ENCODE data around the gene SPPL3.
"Not testable (repeated sequence)": the region's sequence is repeated elsewhere in the genome, so short reads cannot be mapped to it uniquely, and the experiment has no call there.

The SPPL3 gene

GRCh38 chr12:120921637-120922036 is 17.5 kb upstream of the SPPL3 start:
- no peak for DNase-seq (ENCODE audit: low read depth, low spot score)

- DNase-seq (ENCODE audit: low read depth, low spot score): no peak
Measured at GRCh38 chr12:120920178-120920577, 16.0 kb upstream of the SPPL3 start.

- DNase-seq (ENCODE audit: low read depth, low spot score): no peak
Measured at GRCh38 chr12:120917748-120918147, 13.6 kb upstream of the SPPL3 start.

- no peak for DNase-seq (ENCODE audit: low read depth, low spot score)
Measured at GRCh38 chr12:120916561-120916960, 12.4 kb upstream of the SPPL3 start.

GRCh38 chr12:120914794-120915193 is 10.6 kb upstream of the SPPL3 start:
- no peak for DNase-seq (ENCODE audit: low read depth, low spot score)

- DNase-seq (ENCODE audit: low read depth, low spot score): no peak
Measured at GRCh38 chr12:120909633-120910298, 5.6 kb upstream of the SPPL3 start.

- no peak for DNase-seq (ENCODE audit: low read depth, low spot score)
Measured at GRCh38 chr12:120905856-120906384, 1.8 kb upstream of the SPPL3 start.

GRCh38 chr12:120903412-120904196 is 554 bp downstream of the SPPL3 start:
- DNase-seq (ENCODE audit: low read depth, low spot score): no peak

GRCh38 chr12:120902846-120903411 is 1.2 kb downstream of the SPPL3 start:
- no peak for DNase-seq (ENCODE audit: low read depth, low spot score)

GRCh38 chr12:120901818-120902217 is 2.3 kb downstream of the SPPL3 start:
- DNase-seq (ENCODE audit: low read depth, low spot score): no peak

- DNase-seq (ENCODE audit: low read depth, low spot score): not testable (repeated sequence)
Measured at GRCh38 chr12:120901101-120901500, 3.1 kb downstream of the SPPL3 start.

- no peak for DNase-seq (ENCODE audit: low read depth, low spot score)
Measured at GRCh38 chr12:120895532-120895931, 8.6 kb downstream of the SPPL3 start.

- no peak for DNase-seq (ENCODE audit: low read depth, low spot score)
Measured at GRCh38 chr12:120892265-120892664, 11.9 kb downstream of the SPPL3 start.

GRCh38 chr12:120890963-120891362 is 13.2 kb downstream of the SPPL3 start:
- DNase-seq (ENCODE audit: low read depth, low spot score): no peak

GRCh38 chr12:120887253-120888043 is 16.7 kb downstream of the SPPL3 start:
- no peak for DNase-seq (ENCODE audit: low read depth, low spot score)

GRCh38 chr12:120886199-120887018 is 17.7 kb downstream of the SPPL3 start:
- no peak for DNase-seq (ENCODE audit: low read depth, low spot score)

- DNase-seq (ENCODE audit: low read depth, low spot score): no peak
Measured at GRCh38 chr12:120885521-120885920, 18.6 kb downstream of the SPPL3 start.

GRCh38 chr12:120884644-120885043 is 19.5 kb downstream of the SPPL3 start:
- DNase-seq (ENCODE audit: low read depth, low spot score): no peak

GRCh38 chr12:120882055-120882555 is 22.1 kb downstream of the SPPL3 start:
- no peak for DNase-seq (ENCODE audit: low read depth, low spot score)

GRCh38 chr12:120879718-120880300 is 24.3 kb downstream of the SPPL3 start:
- no peak for DNase-seq (ENCODE audit: low read depth, low spot score)

Data from brain pericyte (primary cell).